ENCODE measurements around the gene CDH23.

CDH23 gene

DNA sequence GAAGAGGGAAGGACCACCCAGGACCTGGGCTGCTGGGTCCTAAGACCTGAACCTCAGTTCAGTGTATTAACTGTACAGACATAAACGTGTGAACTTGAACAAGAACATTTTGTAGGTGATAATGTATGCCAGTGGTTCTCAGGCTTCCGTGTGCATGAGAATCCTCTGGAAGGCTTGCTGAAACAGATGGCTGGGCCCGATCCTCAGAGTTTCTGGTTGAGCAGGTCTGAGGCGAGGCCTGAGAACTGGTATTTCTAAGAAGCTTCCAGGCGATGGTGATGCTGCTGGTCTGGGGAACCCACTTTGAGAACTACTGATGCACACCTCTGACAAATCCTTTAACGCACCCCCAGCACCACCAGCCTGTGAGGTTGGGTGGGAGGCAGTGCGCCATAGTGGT is 70.4 kb downstream of the CDH23 start:
- DNase-seq (ENCODE audit: low read depth) = no peak

DNA sequence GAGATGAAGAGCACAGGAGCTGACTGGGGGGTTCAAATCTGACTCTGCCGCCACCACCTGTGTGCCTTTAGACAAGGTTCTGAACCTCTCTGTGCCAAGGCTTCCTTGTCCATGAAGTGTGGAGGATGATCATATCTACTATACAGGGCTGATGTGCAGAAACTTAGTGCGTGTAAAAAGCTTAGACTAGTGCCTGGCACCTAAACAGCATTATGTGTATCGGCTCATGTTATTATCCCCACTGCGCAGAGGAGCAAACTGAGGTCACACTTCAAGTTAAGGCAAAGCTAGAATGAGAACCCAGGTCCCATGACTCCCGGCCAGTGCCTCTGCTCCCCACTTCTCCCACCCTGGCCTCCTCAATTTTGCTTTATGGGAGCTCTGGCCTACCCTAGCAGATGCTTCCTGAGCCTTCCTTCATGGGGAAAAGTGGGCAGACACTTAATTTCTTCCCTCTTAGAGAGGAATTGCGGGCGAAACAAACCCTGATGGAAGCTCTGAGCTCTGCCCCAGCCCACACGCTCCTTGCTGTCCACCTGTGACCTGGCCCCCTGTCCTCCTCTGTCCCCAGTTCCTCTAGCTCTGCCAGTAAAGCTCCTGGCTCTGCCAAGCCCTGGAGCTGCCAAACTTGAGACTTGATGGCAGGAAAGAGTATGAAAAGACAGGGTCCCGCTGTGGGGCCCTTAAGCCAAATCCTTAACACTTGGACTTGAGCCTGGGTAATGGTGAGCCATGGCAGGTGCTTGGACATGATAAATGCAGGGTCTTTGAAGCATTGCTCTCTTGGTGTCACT is 71.0 kb downstream of the CDH23 start:
- DNase-seq (ENCODE audit: low read depth) = no peak

DNA sequence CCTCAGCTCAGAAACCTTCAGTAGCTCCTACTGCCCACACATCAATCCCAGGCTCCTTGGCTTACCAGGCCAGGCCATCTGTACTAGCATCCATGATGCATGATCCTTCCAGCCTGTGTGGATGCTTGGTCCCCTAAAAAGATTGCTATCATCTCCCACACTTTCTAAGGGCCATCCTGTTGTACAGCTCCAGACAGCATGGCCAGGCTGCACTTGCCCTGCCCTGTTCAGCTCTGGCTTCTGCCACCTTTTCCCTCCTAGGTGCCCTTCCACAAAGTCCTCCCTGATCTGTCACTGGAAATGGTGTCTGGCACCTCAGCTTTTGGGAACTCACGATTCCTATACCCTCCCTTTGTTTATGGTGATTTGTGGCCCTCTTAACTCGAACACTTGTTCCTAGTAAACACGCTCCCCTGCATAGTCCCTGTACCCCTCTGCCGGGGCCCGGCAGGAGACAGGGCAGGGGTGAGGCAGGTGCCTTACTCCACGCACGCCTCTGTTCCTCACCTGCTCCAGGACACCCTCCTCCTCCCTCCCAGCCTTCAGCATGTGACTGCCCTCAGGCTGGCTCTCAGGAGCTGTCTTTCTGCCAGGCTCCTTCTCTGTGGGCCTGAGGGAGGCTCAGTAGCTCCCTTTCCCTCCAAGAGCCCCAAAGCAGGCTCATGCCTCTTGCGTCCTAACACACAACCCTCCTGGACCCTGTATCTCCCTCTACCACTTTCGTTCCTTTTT is 71.8 kb downstream of the CDH23 start:
- DNase-seq (ENCODE audit: low read depth) = no peak

DNA sequence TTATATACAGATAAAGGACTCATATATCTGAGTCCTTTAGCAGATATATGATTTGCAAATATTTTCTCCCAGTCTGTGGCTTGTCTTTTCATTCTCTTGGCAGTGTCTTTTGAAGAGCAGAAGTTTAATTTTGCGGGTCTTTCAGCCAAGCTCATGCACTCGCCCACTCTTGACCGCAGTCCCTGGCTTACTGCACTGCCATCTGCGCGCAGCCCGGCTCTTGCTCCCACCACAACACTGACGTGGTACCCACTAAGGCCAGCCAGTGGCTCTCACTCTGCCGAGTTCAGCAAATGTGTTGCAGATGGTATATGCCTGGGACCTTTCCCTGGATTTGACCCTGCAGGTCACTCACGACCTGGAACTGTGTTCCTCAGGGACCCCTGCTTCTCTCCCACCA is 74.3 kb downstream of the CDH23 start:
- DNase-seq (ENCODE audit: low read depth) = no peak

DNA sequence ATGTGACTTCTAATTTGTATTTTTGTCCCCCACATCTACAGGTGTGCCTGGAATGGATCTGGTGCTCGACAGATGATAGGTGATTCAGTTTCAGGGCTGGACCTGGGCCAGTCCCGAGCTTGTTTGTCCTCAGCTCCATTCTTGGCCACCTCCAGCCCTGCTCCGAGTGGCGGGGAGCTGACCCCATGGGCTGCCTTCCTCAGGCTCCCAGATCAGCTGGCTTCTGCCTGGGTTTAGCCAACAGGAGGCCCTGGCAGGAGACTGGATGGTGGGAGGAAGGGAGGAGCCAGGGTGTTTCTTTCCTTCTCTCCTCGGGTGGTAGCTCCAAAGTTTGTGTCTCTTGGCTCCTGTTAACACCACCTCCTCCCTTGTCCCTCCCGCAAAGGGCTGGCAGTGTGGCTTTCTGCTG is 75.2 kb downstream of the CDH23 start:
- no peak for DNase-seq (ENCODE audit: low read depth)

- no peak for DNase-seq (ENCODE audit: low read depth)
These were observed 75.7 kb downstream of the CDH23 start for GRCh38 chr10:71472466-71472865.

DNA sequence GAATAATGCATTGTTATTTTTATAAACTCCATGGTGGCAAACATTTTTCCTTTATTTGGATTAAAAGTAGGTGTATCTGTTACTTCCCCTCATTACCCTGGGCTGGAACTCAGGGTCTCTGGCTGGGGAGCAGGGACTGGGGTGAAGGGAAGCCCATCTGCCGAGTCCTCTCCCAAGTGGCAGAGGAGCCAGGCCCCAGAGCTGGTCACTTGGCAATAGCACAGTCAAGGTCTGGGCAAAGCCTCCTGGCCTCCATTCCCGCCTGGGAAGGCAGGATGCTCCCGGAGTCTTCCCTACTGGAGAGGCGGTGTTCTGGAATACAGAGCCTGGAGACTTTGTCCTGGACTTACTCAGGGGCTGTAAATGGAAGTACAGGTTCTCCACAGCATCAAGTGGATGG is 76.2 kb downstream of the CDH23 start:
- DNase-seq (ENCODE audit: low read depth) = no peak

DNA sequence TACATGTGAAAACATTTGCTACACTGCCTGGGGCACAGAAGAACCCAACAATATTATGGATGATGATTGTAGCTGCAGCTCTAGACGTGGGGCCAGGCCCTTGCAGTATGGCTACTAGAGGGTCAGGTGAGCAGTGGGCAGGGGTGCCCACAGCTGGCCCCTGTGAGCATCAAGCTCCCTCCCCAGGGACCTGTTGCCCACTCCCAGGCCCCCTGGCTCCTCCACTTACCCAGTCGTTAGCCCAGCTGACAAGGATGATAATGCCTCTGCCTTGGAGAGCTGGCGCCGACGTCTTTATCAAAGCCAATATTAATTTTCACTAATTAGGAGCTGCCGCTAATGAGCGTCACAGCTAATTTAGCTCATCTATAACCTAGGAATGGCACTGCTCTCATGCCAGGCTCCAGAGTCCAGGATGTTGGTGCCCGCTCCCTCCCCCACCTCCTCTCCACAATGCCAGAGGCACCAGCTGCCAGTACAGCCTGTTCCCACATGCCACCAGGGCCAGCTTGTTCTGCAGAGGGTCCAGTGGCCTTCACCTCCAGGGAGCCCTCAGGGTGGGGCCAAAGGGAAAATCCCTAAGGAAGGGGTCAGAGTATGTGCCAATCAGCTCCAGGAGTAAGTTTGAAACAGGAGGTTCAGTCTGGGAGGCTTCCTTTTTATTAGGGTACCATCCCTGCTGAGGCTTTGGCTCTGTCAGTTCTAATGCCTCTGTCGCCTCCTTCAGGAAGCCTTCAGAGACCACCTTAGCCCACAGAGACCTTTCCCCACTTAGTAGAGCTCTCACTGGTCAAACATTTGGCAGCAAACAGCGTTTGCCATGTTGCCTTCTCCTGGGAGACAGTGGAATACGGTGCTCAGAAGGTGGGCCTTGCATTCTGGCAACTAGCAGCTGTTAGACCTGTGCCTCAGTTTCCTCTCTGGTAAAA is 77.2 kb downstream of the CDH23 start:
- no peak for DNase-seq (ENCODE audit: low read depth)

DNA sequence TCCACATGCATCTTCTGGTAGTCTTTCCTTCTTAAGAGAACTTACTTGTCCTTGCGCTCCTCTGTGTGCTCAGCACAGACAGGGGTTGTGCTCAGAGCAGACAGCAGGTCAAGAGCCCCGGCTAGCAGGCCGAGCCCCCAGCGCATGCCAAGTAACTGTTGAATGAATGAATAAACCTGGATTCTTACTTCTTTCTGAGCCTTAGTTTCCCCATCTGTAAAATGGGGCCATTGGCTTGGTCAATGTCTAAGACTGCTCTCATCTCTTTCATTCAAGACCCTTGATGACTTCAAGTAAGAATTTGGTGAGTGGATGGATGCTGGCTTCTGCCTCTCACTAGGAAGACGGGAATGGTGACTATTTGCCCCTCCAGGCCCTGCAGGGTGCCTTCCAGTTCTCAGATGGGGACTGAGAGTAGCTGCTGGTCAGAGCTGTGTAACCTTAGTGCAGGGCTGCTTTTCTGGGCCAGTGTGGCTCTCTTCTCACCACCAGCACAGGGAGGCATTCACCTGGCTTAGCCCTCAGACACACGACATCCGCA is 78.1 kb downstream of the CDH23 start:
- no peak for DNase-seq (ENCODE audit: low read depth)

GRCh38 chr10:71475243-71475871 is 78.6 kb downstream of the CDH23 start:
- no peak for DNase-seq (ENCODE audit: low read depth)

GRCh38 chr10:71476228-71477011 is 79.7 kb downstream of the CDH23 start:
- DNase-seq (ENCODE audit: low read depth) = no peak

DNA sequence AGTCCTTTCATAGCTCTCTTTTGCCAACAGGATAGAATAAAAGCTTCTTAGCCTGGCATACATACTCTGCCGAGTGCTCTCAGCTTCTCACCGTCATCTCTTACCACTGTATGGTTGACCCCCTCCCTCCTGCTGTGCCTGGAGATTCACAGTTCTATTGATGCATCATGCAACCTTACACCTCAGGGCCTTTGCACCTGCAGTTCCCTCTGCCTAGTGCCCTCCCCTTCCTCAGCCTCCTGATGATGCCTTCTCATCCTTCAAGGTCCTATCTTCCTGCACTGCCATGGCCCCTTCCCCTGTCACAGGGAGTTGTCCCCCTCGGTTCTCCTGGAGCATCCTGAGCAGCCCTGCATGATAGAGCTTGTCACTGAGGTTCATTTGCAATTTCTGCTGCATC is 81.5 kb downstream of the CDH23 start:
- DNase-seq (ENCODE audit: low read depth) = no peak

DNA sequence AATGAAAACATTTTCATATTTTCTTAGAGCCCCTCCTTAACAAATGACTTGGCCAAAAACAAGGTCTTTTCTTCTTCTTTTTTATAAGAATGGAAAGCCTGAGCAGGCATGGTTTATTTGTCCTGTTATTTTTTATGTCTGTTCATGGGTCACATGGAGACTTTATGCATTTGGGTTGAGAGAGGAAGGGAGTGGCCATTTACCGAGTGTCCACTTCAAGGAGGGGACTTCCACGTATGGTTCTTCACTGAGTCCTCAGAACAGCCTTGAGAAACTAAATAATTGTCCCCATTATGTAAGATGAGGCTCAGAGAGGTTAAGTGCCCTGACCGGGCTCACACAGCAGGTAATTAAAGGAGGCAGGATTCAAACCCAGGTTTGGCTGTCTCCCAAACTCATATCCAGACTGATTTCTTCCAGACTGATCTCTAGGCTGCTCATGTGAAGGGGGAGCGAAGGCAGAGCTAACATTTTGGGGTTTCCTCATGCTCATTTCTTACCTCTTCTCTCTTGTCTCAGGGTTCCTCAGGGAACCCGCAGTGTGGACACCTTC is 82.2 kb downstream of the CDH23 start:
- DNase-seq (ENCODE audit: low read depth) = no peak

DNA sequence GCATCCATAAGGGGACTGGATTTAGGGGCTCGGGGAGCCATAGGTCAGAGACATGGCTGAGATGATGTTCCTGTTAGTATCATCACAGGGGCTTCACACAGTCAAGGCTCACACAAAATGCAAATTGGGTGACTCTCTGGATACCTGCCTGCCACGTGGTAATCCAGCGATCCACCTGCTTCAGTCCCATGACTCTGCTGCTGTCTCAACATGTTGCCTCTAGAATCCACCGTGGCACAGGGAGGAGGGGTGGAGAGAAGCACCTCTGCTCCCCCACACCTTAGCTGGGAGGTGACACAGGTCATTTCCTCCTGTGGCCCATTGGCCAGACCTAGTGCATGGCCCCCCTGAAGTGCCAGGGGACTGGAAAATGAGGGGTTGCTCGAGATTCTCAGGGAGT is 83.1 kb downstream of the CDH23 start:
- DNase-seq (ENCODE audit: low read depth) = no peak

GRCh38 chr10:71480662-71481061 is 83.9 kb downstream of the CDH23 start:
- DNase-seq (ENCODE audit: low read depth) = no peak

DNA sequence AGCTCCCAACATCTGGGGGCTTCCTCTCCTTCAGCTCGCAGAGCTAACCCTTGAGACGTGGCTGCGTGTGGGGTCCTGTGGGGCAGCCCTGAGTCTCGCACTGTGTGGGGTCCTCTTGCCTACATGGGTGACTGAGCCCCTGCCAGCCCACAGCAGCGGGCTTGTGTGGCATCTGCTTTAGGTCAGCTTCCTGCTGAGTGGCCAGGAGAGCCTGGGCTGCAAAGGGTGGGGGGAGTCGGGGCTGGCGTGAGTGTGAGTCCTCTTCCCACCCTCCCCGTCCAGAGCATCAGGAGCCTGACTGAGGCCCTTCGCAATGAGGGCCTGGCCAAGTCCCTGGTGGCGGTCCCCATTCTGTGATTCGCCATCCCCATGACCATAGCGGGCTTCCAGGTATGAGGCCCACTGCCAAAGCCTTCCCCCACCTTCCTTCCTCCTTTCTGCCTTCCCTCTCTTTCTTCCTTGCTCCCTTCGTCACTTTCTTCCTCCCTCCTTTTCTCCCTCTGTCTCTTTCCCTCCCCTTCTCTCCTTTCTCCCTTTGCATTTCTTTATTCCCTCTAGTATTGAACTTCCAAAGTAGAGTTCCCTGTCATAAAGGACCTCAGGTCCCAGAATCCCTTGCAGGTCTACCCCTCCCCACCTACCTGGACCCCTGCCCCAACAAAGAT is 85.2 kb downstream of the CDH23 start:
- DNase-seq (ENCODE audit: low read depth) = no peak

- DNase-seq (ENCODE audit: low read depth) = no peak
These were observed 85.9 kb downstream of the CDH23 start for GRCh38 chr10:71482620-71483019.

DNA sequence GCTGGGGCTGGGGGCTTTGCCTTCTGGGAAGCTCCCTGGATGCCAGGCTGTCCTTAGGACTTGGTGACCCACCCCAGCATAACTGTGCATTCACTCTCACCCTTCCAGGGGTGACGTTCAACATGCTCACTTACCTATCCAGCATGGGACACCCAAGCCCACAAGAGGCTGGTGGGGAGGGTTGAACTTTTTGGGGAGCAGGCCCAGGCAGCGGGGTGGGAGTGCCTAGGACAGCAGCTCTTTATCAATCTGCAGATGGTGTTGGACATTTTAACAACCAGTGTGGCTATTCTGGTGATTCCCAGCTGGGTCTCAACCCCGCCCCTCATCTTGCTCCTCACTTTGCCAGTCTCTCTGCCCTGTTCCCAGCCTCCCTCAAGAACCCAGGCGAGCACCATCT is 86.4 kb downstream of the CDH23 start:
- DNase-seq (ENCODE audit: low read depth) = no peak

GRCh38 chr10:71483885-71484751 is 87.4 kb downstream of the CDH23 start:
- no peak for DNase-seq (ENCODE audit: low read depth)
